ENCODE results near the gene PAOX. TPM values are rescaled to one million over a fixed set of nuclear protein-coding genes. Genes with fewer than 3 reads are reported as not detected.

The PAOX gene
- total and polyA plus RNA-seq, 2 of the 4 experiments (the other 2 are of a cell fraction) = 3.8 to 4.5 TPM

DNA sequence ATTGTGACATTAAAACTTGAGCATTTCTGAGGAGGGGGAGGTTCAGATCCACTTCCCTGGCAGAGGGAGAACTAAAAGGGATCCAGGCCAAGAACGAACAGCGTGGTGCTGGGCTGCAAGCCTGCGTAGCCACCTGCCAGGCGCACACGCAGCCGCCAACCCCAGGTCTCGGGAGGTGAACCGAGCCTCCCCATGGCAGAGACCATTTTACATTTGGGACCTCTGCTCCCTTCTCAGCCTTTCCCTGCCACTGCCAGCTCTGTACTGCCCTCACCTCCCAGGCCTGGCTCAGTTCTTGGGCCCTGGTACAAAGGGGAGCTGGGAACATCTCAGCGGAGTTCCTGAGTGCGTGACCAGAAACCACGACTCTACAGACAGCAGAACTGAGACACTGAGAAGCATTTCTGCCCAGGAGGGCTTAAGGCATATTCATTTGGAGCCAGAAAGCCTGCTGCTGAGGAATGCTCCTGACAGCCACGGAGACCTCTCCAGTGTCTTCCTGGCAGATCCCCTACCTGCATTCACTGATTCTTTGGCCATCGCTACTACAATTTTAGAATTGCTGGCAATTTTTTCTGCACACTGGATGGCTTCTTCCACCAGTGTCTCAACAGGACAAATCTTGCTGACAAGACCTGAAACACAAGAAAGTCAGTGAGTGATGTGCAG is 13.5 kb upstream of the PAOX start:
- no peak for TF ChIP-seq CHD1 (IDR thresholded peaks at IDR 0.05; ENCODE audit: low read depth, low read length)
- TF ChIP-seq, protein P1, sequence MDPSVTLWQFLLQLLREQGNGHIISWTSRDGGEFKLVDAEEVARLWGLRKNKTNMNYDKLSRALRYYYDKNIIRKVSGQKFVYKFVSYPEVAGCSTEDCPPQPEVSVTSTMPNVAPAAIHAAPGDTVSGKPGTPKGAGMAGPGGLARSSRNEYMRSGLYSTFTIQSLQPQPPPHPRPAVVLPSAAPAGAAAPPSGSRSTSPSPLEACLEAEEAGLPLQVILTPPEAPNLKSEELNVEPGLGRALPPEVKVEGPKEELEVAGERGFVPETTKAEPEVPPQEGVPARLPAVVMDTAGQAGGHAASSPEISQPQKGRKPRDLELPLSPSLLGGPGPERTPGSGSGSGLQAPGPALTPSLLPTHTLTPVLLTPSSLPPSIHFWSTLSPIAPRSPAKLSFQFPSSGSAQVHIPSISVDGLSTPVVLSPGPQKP (IDR thresholded peaks at IDR 0.05; ENCODE audit: borderline replicate concordance, low read depth, low read length) = no peak
- no peak for TF ChIP-seq SMC3 (IDR thresholded peaks at IDR 0.05; ENCODE audit: low read depth, low read length)
- TF ChIP-seq RFX5 (IDR thresholded peaks at IDR 0.05; ENCODE audit: low read depth, low read length) = no peak
- TF ChIP-seq BHLHE40 (IDR thresholded peaks at IDR 0.05; ENCODE audit: low read depth, low read length) = no peak
- TF ChIP-seq NFE2L2 (IDR thresholded peaks at IDR 0.05; ENCODE audit: low read depth, low read length) = no peak
- TF ChIP-seq FOS (IDR thresholded peaks at IDR 0.05; ENCODE audit: low read depth, low read length) = no peak
- no peak for TF ChIP-seq POLR2A (IDR thresholded peaks at IDR 0.05; ENCODE audit: low read depth, low read length)
- TF ChIP-seq MAFK (IDR thresholded peaks at IDR 0.05; ENCODE audit: low read depth, low read length) = no peak
- TF ChIP-seq CEBPB (IDR thresholded peaks at IDR 0.05; ENCODE audit: low read depth, low read length) = no peak
- no peaks in the 10 kb centered on the region for H3K4me1 ChIP-seq (ENCODE audit: control insufficient read depth, insufficient read depth, low read length)
- no peak overlapping the region for H2AFZ ChIP-seq (replicated peaks; ENCODE audit: low read length, poor library complexity)
- H3K79me1 ChIP-seq (ENCODE audit: low read depth in 1 of 2, low read length in 2 of 2) = no peaks in the 10 kb centered on the region
- no peak overlapping the region for H3K4me2 ChIP-seq (ENCODE audit: low read depth, low read length)
- no peak overlapping the region for H3K27ac ChIP-seq (ENCODE audit: insufficient read depth, low read length)
- H3K27me3 ChIP-seq (ENCODE audit: control insufficient read depth, insufficient read depth, low read length) = no peaks in the 10 kb centered on the region
- no TSS peak for BruUV-seq (replicated peaks)
- H3K14ac ChIP-seq (replicated peaks; ENCODE audit: low read depth, low read length) = no peak overlapping the region
- ChIA-PET CTCF (no interaction called here), POLR2A (ENCODE audit: unreplicated experiment) (no interaction called here)
- H4K20me1 ChIP-seq (ENCODE audit: insufficient read depth, low read length) = no peaks in the 10 kb centered on the region
- H2BK5ac ChIP-seq (ENCODE audit: low read depth, low read length, poor library complexity, severe bottlenecking) = no peak overlapping the region
- H3K56ac ChIP-seq (ENCODE audit: extremely low read depth, insufficient read depth, low read length) = no peak overlapping the region
- DNase-seq (no peak), ATAC-seq (ENCODE audit: low read depth) (no peak)
- no peak overlapping the region for H3K9ac ChIP-seq (ENCODE audit: low read depth, low read length)
- H3K23ac ChIP-seq (ENCODE audit: low read depth, low read length) = no peak overlapping the region
- no peaks in the 10 kb centered on the region for H3K9me3 ChIP-seq (ENCODE audit: control insufficient read depth, insufficient read depth, low read length)
- in situ Hi-C loops (cut with MboI; ENCODE audit: low sequenced_read_pairs) (no loop called here), dilution Hi-C loops (cut with HindIII; ENCODE audit: low sequenced_read_pairs, unreplicated experiment) (no loop called here), intact Hi-C loops (cut with micrococcal nuclease) (no loop called here)
- peaks cover 59% of the 10 kb centered on the region for H3K36me3 ChIP-seq (ENCODE audit: control insufficient read depth, insufficient read depth, low read length)
- no peak overlapping the region for H3K18ac ChIP-seq (ENCODE audit: low read depth, low read length)
- H3K4ac ChIP-seq (ENCODE audit: low read depth, low read length) = no peak overlapping the region
- H3K9me1 ChIP-seq (ENCODE audit: insufficient read depth, low read length) = no peaks in the 10 kb centered on the region; the same call in 1 of the 2 replicates
- H4K5ac ChIP-seq (ENCODE audit: low read depth, low read length) = no peak overlapping the region
- H2AK5ac ChIP-seq (ENCODE audit: low read depth, low read length) = no peak overlapping the region
- no peak overlapping the region for H2BK15ac ChIP-seq (ENCODE audit: low read depth, low read length)
- H2AK9ac ChIP-seq (replicated peaks; ENCODE audit: low read depth, low read length, poor library complexity) = no peak overlapping the region
- H3K4me3 ChIP-seq (ENCODE audit: insufficient read depth, low read depth, low read length) = no peak overlapping the region
- H4K91ac ChIP-seq (ENCODE audit: insufficient read depth, low read depth, low read length) = no peak overlapping the region
- no peak overlapping the region for H2BK20ac ChIP-seq (ENCODE audit: low read depth, low read length)
- no peak overlapping the region for H4K8ac ChIP-seq (ENCODE audit: low read depth in 2 of 2, low read length in 2 of 2)
- no peak overlapping the region for H2BK120ac ChIP-seq (ENCODE audit: low read depth, low read length)
- WGBS, 2 experiments (ENCODE audit: extremely low coverage in 2 of 2, insufficient read length in 1 of 2) = 89% methylated on average over 13 of the region's 13 CpGs; no CpG with 5 or more reads in 1 of the 2 experiments
